Neural progenitor cell (in vitro differentiated cells): ENCODE results near the gene RRAS2. TPM values are rescaled to one million over a fixed set of nuclear protein-coding genes. Genes with fewer than 3 reads are reported as not detected.
A peak's percentile ranks its signal among the peaks of the same experiment; 100 is the strongest.
"Not testable (repeated sequence)": the region's sequence is repeated elsewhere in the genome, so short reads cannot be mapped to it uniquely, and the experiment has no call there.

Experiments used
- DNase-seq: peaks from one replicate; pipeline ENCODE4 v3.0.0-alpha.2; 2016; ENCODE audit warnings: low spot score
- H2AFZ ChIP-seq: fragments of 200-600 bp; sonication (generic); replicated peaks from 2 replicates; pipeline ENCODE4 v1.6.1; 2016; ENCODE audit warnings: antibody characterized with exemption
- H3F3A ChIP-seq: fragments of 200-600 bp; sonication (generic); 2 replicates; pipeline ENCODE4 v1.6.1; 2016; ENCODE audit warnings: antibody characterized with exemption, low read depth
- H3K27ac ChIP-seq: fragments of 200-600 bp; sonication (generic); 2 replicates; pipeline ENCODE4 v1.5.1; 2016; ENCODE audit warnings: mild to moderate bottlenecking
- H3K27me3 ChIP-seq: fragments of 200-600 bp; sonication (generic); 2 replicates; pipeline ENCODE4 v1.6.1; 2016; ENCODE audit warnings: mild to moderate bottlenecking, moderate library complexity
- H3K36me3 ChIP-seq: fragments of 200-600 bp; sonication (generic); 2 replicates; pipeline ENCODE4 v1.5.1; 2016
- H3K4me1 ChIP-seq: fragments of 200-600 bp; sonication (generic); 2 replicates; pipeline ENCODE4 v1.6.1; 2016; ENCODE audit warnings: mixed run types
- H3K4me2 ChIP-seq: fragments of 200-600 bp; sonication (generic); 2 replicates; pipeline ENCODE4 v1.6.1; 2016
- H3K4me3 ChIP-seq: fragments of 200-600 bp; sonication (generic); 2 replicates; pipeline ENCODE4 v1.5.1; 2016
- H3K79me2 ChIP-seq: fragments of 200-600 bp; sonication (generic); 2 replicates; pipeline ENCODE4 v1.6.1; 2016; ENCODE audit warnings: low read depth
- H3K9ac ChIP-seq: fragments of 200-600 bp; sonication (generic); 2 replicates; pipeline ENCODE4 v1.6.1; 2016
- H3K9me3 ChIP-seq: fragments of 200-600 bp; sonication (generic); 2 replicates; pipeline ENCODE4 v1.5.1; 2016; ENCODE audit warnings: low read depth
- H4K20me1 ChIP-seq: fragments of 200-600 bp; sonication (generic); 2 replicates; pipeline ENCODE4 v1.6.1; 2016; ENCODE audit warnings: low read depth
- H3K27ac Mint-ChIP-seq: 3 replicates; pipeline ENCODE4 v1.8.0; 2021; ENCODE audit warnings: mixed read lengths
- H3K27me3 Mint-ChIP-seq: 2 replicates; pipeline ENCODE4 v1.8.0; 2022; ENCODE audit warnings: low read depth, mild to moderate bottlenecking, inconsistent platforms, moderate library complexity, mixed read lengths; ENCODE audit not compliant: insufficient read depth
- H3K36me3 Mint-ChIP-seq: 3 replicates; pipeline ENCODE4 v1.8.0; 2021; ENCODE audit warnings: mixed read lengths
- H3K4me1 Mint-ChIP-seq: 3 replicates; pipeline ENCODE4 v1.8.0; 2021; ENCODE audit warnings: mixed read lengths
- H3K4me3 Mint-ChIP-seq: 3 replicates; pipeline ENCODE4 v1.8.0; 2021; ENCODE audit warnings: mild to moderate bottlenecking, moderate library complexity, mixed read lengths
- H3K9me3 Mint-ChIP-seq: 3 replicates; pipeline ENCODE4 v1.8.0; 2020; ENCODE audit warnings: mixed read lengths
- CTCF ChIP-seq: fragments of 200-600 bp; sonication (generic); IDR thresholded peaks from 2 replicates; pipeline ENCODE4 v1.5.1; 2017; ENCODE audit warnings: antibody characterized with exemption, mild to moderate bottlenecking
- EZH2 ChIP-seq: fragments of 200-600 bp; sonication (generic); IDR thresholded peaks from 2 replicates; pipeline ENCODE4 v1.6.1; 2017; ENCODE audit warnings: antibody characterized with exemption, mild to moderate bottlenecking, moderate library complexity
- EZH2phosphoT487 ChIP-seq: fragments of 200-600 bp; sonication (generic); IDR thresholded peaks from 2 replicates; pipeline ENCODE4 v1.6.1; 2017; ENCODE audit warnings: antibody characterized with exemption
- total RNA-seq: library from RNA; depleted of rRNA; stranded (reverse); fragments of >200 nt; gene quantifications from 2 replicates; pipeline ENCODE4 v1.2.3, GENCODE V29; 2015; ENCODE audit warnings: low replicate concordance

RRAS2 gene
- total RNA-seq, 1 donor from 2014 or later = 129 TPM

DNA sequence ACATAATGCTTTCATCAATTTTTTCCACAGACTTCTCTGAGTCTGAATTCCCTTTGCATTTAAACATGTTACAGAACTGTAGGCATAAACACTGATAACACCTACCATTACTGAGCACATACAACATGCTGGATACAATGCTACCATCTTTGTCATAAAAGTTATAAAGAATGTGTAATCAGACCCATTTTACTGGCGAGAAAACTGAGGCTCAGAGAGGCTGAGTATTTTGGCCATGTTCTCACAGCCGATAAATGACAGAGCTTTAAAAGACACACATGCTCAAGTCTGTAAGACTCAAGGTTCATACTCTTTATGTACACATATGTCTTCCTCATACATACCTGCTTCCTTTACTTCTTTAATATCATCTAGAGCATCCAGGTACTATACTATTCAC, 2.6 kb downstream of the RRAS2 start:
- H3K4me3 ChIP-seq = no peak overlapping the region
- Mint-ChIP-seq H3K9me3 (no peaks in the 10 kb centered on the region), H3K36me3 (peaks cover 2% of the 10 kb centered on the region), H3K27me3 (peaks cover 6% of the 10 kb centered on the region), H3K27ac (no peak overlapping the region), H3K4me1 (peaks cover 19% of the 10 kb centered on the region), H3K4me3 (peak overlapping the region; percentile 34)
- no peak overlapping the region for H2AFZ ChIP-seq
- H3K9me3 ChIP-seq = no peaks in the 10 kb centered on the region
- H3K27me3 ChIP-seq = peaks cover 6% of the 10 kb centered on the region
- peaks cover 12% of the 10 kb centered on the region for H3F3A ChIP-seq
- peaks cover 12% of the 10 kb centered on the region for H3K4me1 ChIP-seq
- H3K27ac ChIP-seq = no peak overlapping the region
- H3K9ac ChIP-seq = no peak overlapping the region
- H3K36me3 ChIP-seq = no peaks in the 10 kb centered on the region
- no peak for TF ChIP-seq CTCF
- TF ChIP-seq EZH2phosphoT487 = no peak
- no peak for TF ChIP-seq EZH2
- H3K79me2 ChIP-seq = peaks cover 70% of the 10 kb centered on the region
- DNase-seq = no peak
- peaks cover 48% of the 10 kb centered on the region for H4K20me1 ChIP-seq
- H3K4me2 ChIP-seq = no peak overlapping the region

DNA sequence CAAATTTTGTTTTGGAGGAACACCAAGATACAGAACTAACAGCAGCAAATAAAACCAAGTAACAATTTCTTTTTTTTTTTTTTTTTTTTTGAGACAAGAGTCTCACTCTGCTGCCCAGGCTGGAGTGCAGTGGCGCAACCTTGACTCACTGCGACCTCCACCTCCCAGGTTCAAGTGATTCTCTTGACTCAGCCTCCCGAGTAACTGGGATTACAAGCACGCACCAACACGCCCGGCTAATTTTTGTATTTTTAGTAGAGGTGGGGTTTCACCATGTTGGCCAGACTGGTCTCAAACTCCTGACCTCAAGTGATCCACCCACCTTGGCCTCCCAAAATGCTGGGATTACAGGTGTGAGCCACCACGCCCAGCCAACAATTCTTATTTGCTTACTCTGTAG, 4.4 kb downstream of the RRAS2 start:
- not testable (repeated sequence) for DNase-seq, H3K27me3 Mint-ChIP-seq, H3K27me3 ChIP-seq, H2AFZ ChIP-seq, H3K36me3 ChIP-seq, H3K36me3 Mint-ChIP-seq, H3K9ac ChIP-seq, H3K4me3 ChIP-seq, H3K9me3 Mint-ChIP-seq, H3K4me2 ChIP-seq, H3K27ac ChIP-seq, H3K27ac Mint-ChIP-seq, H3K9me3 ChIP-seq, H3K4me3 Mint-ChIP-seq
- peaks cover 48% of the 10 kb centered on the region for H4K20me1 ChIP-seq
- peaks cover 88% of the 10 kb centered on the region for H3K79me2 ChIP-seq
- H3F3A ChIP-seq = peaks cover 21% of the 10 kb centered on the region
- H3K4me1 ChIP-seq = peaks cover 12% of the 10 kb centered on the region
- H3K4me1 Mint-ChIP-seq = peaks cover 25% of the 10 kb centered on the region

DNA sequence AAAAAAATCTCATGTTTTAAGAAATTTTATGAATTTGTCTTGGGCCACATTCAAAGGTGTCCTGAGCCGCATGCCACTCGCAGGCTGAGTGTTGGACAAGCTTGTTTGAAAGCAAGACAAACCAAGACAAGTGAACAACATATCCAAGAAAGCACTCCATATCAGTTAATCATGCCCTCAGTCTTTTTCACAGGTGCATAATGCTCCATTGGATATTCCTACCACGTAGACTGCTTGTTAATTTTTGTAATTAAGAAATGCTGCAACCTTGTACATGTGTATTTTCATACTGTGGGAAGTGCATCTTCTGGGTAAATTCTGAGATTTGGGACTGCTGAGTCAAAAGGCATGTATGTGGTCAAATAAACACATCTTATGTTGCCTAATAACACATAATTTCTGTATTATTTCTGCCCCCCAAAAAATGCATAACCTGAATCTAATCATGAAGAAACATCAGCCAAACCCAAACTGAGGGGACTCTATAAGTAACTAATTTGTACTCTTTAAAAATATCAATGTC, 8.2 kb downstream of the RRAS2 start:
- Histone ChIP-seq H3K9me3 (no peaks in the 10 kb centered on the region), H3K36me3 (no peaks in the 10 kb centered on the region), H3K27ac (no peak overlapping the region), H3K4me3 (no peak overlapping the region), H3K9ac (no peak overlapping the region), H4K20me1 (peaks cover 23% of the 10 kb centered on the region), H2AFZ (no peak overlapping the region), H3F3A (peaks cover 9% of the 10 kb centered on the region), H3K79me2 (peaks cover 98% of the 10 kb centered on the region), H3K27me3 (no peaks in the 10 kb centered on the region), H3K4me2 (no peak overlapping the region), H3K4me1 (peaks cover 16% of the 10 kb centered on the region)
- Mint-ChIP-seq H3K9me3 (peaks cover 24% of the 10 kb centered on the region), H3K4me3 (no peak overlapping the region), H3K4me1 (peaks cover 13% of the 10 kb centered on the region), H3K27ac (no peak overlapping the region), H3K36me3 (peaks cover 23% of the 10 kb centered on the region), H3K27me3 (no peaks in the 10 kb centered on the region)
- TF ChIP-seq CTCF = no peak
- no peak for TF ChIP-seq EZH2
- no peak for TF ChIP-seq EZH2phosphoT487
- no peak for DNase-seq

DNA sequence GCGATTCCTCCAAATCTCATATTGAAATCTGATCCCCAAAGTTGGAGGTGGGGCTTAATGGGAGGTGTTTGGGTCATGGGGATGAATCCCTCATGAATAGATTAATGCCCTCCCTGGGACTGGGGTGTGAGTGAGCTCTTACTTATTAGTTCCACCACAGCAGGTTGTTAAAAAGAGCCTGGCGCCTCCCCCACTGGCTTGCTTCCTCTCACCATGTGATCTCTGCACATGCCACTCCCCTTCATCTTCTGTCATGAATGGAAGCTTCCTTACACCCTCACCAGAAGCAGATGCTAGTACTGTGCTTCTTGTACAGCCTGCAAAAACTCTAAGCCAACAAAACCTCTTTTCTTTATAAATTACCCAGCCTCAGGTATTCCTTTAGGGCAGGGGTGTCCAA, 8.8 kb downstream of the RRAS2 start:
- peaks cover 16% of the 10 kb centered on the region for H3K4me1 ChIP-seq
- H3K79me2 ChIP-seq = peaks cover 98% of the 10 kb centered on the region
- Mint-ChIP-seq H3K4me3 (no peak overlapping the region), H3K27me3 (no peaks in the 10 kb centered on the region), H3K27ac (peak overlapping the region; percentile 18), H3K36me3 (peaks cover 26% of the 10 kb centered on the region), H3K9me3 (peaks cover 29% of the 10 kb centered on the region), H3K4me1 (peaks cover 13% of the 10 kb centered on the region)
- H2AFZ ChIP-seq = no peak overlapping the region
- peak; percentile 56 for DNase-seq
- no peaks in the 10 kb centered on the region for H3K36me3 ChIP-seq
- no peaks in the 10 kb centered on the region for H3K27me3 ChIP-seq
- no peaks in the 10 kb centered on the region for H3K9me3 ChIP-seq
- H3K4me3 ChIP-seq = no peak overlapping the region
- H3F3A ChIP-seq = peaks cover 9% of the 10 kb centered on the region
- peaks cover 18% of the 10 kb centered on the region for H4K20me1 ChIP-seq
- H3K9ac ChIP-seq = no peak overlapping the region
- H3K27ac ChIP-seq = no peak overlapping the region
- H3K4me2 ChIP-seq = no peak overlapping the region
- TF ChIP-seq CTCF = no peak
- no peak for TF ChIP-seq EZH2phosphoT487
- TF ChIP-seq EZH2 = no peak
